Cardiac muscle cell (in vitro differentiated cells and primary cell): ENCODE measurements around the gene CUL2. TPM values are rescaled to one million over a fixed set of nuclear protein-coding genes. Genes with fewer than 3 reads are reported as not detected.

Experiments
- DNase-seq, 2 donors: peaks; one replicate each; pipeline versions ENCODE4 v3.0.0 to v3.0.0-alpha.2; 2010 to 2017; ENCODE audit warnings: low read depth in 1 of 2, low spot score in 1 of 2
- H3K27ac ChIP-seq: fragments of 200-600 bp; sonication (generic); 2 replicates; pipeline ENCODE4 v1.5.1; 2016
- H3K27me3 ChIP-seq: fragments of 200-600 bp; sonication (generic); 2 replicates; pipeline ENCODE4 v1.6.0; 2016; ENCODE audit warnings: control low read depth
- H3K36me3 ChIP-seq: fragments of 200-600 bp; sonication (generic); 2 replicates; pipeline ENCODE4 v1.5.1; 2016; ENCODE audit warnings: control low read depth
- H3K4me1 ChIP-seq: fragments of 200-600 bp; sonication (generic); 2 replicates; pipeline ENCODE4 v1.8.1; 2017; ENCODE audit warnings: low read depth, mild to moderate bottlenecking, mixed run types
- H3K4me3 ChIP-seq: fragments of 200-600 bp; sonication (generic); 2 replicates; pipeline ENCODE4 v1.5.1; 2016; ENCODE audit warnings: mild to moderate bottlenecking
- H3K9me3 ChIP-seq: fragments of 200-600 bp; sonication (generic); 2 replicates; pipeline ENCODE4 v1.5.1; 2017; ENCODE audit warnings: low read depth, mild to moderate bottlenecking, control low read depth
- polyA plus RNA-seq: library from polyadenylated mRNA; unstranded; fragments of >200 nt; fragmentation: Nextera tagmentation; extraction: Ambion mirVana; gene quantifications from 2 replicates; pipeline ENCODE4 v1.2.1, GENCODE V29; 2016
- total RNA-seq: library from RNA; depleted of rRNA; stranded (reverse); fragments of >200 nt; gene quantifications from 2 replicates; pipeline ENCODE4 v1.2.3, GENCODE V29; 2016
- TF ChIP-seq, protein P1 (sequence below): IDR thresholded peaks from 2 replicates; pipeline ENCODE4 v1.5.1; 2012; ENCODE audit warnings: low read depth, mild to moderate bottlenecking, low read length

CUL2 gene
- total and polyA plus RNA-seq, 2 experiments from 2014 or later, result 19.2 to 48.7 TPM

DNA sequence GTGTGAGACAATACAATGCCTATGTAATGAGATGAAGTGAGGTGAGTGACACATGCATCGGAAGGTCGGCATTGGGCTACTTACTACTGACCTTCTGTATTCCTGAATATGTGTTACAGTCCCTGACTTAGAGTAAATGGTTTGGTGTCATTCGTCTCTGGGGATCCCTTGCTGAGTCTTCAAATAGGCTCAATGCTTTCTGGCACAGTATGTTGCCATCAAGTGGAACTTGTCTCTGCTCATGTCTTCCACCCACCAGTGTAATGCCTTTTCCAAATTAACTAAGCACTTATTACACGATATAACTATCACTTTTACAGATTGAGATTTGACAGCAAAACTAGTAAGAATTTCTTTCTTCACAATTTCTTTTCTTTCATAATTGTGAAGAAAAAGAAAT lies 10.9 kb downstream of the CUL2 start:
- H3K36me3 ChIP-seq, result peaks cover 2% of the 10 kb centered on the region
- no peak overlapping the region for H3K27ac ChIP-seq
- H3K27me3 ChIP-seq, result no peaks in the 10 kb centered on the region
- TF ChIP-seq, protein P1, sequence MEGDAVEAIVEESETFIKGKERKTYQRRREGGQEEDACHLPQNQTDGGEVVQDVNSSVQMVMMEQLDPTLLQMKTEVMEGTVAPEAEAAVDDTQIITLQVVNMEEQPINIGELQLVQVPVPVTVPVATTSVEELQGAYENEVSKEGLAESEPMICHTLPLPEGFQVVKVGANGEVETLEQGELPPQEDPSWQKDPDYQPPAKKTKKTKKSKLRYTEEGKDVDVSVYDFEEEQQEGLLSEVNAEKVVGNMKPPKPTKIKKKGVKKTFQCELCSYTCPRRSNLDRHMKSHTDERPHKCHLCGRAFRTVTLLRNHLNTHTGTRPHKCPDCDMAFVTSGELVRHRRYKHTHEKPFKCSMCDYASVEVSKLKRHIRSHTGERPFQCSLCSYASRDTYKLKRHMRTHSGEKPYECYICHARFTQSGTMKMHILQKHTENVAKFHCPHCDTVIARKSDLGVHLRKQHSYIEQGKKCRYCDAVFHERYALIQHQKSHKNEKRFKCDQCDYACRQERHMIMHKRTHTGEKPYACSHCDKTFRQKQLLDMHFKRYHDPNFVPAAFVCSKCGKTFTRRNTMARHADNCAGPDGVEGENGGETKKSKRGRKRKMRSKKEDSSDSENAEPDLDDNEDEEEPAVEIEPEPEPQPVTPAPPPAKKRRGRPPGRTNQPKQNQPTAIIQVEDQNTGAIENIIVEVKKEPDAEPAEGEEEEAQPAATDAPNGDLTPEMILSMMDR, result no peak
- DNase-seq, result no peak
- H3K4me1 ChIP-seq, result no peaks in the 10 kb centered on the region
- H3K4me3 ChIP-seq, result no peak overlapping the region
- H3K9me3 ChIP-seq, result no peaks in the 10 kb centered on the region

DNA sequence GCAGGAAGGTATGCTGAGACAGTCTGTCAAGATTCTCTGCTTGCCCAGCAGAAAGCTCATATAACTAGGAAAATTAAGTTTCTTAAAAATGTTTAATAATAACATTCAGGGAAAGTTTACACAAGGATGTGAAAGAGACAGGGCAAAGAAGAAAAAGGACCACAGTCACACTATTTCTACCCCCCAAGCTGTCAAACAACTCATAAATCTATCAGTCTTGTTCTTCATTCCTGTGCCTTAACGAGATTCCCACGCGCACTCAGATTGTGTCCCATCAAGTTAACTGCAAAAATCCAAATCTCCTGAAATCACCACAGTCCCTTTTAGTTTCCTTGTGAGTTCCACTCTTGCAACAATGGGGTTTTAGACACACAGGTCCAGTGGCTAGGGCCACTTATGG lies 14.9 kb downstream of the CUL2 start:
- DNase-seq, result no peak
- no peaks in the 10 kb centered on the region for H3K27me3 ChIP-seq

DNA sequence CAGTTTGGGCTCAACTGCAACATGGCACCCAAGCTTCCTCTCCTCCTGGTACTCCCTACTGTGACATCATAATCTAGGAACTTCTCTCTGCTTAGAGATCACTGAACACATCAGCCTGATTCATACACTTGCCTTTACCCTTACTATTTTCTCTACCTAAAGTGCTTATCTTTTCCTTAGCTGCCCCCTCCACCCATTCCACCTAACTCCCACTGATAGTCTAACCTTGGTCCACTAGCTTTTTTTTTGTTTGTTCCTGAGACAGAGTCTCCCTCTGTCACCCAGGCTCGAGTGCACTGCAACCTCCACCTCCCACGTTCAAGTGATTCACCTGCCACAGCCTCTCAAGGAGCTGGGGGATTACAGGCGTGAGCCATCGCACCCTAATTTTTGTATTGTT lies 15.9 kb downstream of the CUL2 start:
- Histone ChIP-seq H3K4me3 (no peak overlapping the region), H3K9me3 (no peaks in the 10 kb centered on the region), H3K36me3 (peaks cover 8% of the 10 kb centered on the region), H3K27ac (no peak overlapping the region), H3K4me1 (no peaks in the 10 kb centered on the region), H3K27me3 (no peaks in the 10 kb centered on the region)
- no peak for DNase-seq
- TF ChIP-seq, protein P1, result no peak

More for the DNA sequence above, 14.9 kb downstream of the CUL2 start:
- Histone ChIP-seq H3K36me3 (peaks cover 2% of the 10 kb centered on the region), H3K4me3 (no peak overlapping the region), H3K27ac (no peak overlapping the region), H3K4me1 (no peaks in the 10 kb centered on the region), H3K9me3 (no peaks in the 10 kb centered on the region)
- TF ChIP-seq, protein P1, result no peak

DNA sequence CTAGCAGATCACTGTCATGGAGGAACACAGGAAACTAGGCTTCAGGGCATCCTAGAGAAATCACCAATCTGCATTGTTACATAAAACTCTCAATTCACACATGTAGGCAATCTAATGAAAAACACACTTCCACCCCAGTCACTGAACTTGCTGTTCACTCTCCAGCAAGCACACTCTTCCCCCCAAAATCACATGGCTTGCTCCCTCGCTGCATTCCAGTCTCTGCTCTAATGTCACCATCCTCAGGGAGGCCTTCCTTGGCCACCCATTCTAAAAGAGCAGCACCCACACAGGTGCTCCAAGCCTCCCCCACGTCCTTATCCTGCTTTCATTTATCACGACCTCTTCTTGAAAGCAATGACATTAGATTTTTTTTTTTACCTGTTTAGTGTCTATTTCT lies 19.6 kb downstream of the CUL2 start:
- Histone ChIP-seq H3K27me3 (no peaks in the 10 kb centered on the region), H3K4me3 (no peak overlapping the region), H3K9me3 (no peaks in the 10 kb centered on the region), H3K4me1 (no peaks in the 10 kb centered on the region), H3K36me3 (peaks cover 6% of the 10 kb centered on the region), H3K27ac (no peak overlapping the region)
- TF ChIP-seq, protein P1, result no peak
- no peak for DNase-seq

DNA sequence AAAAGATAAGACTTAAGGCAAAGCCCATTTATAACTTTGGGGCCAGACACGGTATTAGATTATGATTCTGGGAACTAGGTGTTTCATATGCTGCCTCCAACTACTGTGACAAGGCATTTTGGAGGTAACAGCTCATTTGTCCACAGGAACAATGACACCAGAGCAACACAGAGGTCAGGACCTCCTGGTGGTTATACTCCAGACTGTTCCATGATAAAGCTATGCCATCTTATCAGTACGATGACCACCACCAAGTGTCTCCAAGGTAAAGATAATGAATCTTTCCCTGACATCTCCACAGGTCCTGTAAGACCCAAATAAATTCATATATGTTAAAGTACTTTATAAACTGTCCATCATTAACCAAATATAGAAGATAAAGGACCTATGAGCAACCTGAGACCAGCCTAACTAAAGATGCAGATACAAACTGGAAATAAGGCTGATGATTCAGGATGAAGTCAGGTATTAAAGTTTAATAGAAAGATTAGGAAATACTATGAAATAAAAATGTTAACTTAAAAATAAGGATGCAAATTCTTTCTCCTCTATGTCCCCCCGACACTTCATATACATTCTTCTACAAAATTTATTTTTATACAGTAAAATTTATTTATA lies 26.2 kb downstream of the CUL2 start:
- DNase-seq, result no peak
- Histone ChIP-seq H3K4me1 (no peaks in the 10 kb centered on the region), H3K4me3 (no peak overlapping the region), H3K9me3 (no peaks in the 10 kb centered on the region), H3K36me3 (peaks cover 17% of the 10 kb centered on the region), H3K27me3 (no peaks in the 10 kb centered on the region), H3K27ac (no peak overlapping the region)
- TF ChIP-seq, protein P1, result no peak

DNA sequence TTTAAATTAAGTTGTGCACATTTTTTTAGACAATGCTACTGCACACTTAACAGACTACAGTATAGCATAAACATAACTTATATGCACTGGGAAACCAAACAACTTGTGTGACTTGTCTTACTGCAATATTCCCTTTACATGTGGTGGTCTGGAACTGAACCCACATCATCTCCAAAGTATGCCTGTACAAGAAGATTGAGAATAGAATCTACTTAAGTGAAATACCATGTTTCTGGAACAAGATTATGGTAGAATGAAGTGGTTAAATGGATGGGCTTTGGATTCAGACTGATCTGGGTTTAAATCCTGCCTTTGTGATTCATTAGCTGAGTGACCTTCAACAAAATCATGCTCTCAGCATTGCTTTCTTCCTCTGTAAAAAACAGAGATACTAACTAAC lies 30.7 kb downstream of the CUL2 start:
- no peak overlapping the region for H3K4me3 ChIP-seq
- TF ChIP-seq, protein P1, result no peak
- no peak for DNase-seq
- no peaks in the 10 kb centered on the region for H3K4me1 ChIP-seq
- no peaks in the 10 kb centered on the region for H3K9me3 ChIP-seq
- H3K36me3 ChIP-seq, result peaks cover 21% of the 10 kb centered on the region
- no peak overlapping the region for H3K27ac ChIP-seq
- H3K27me3 ChIP-seq, result no peaks in the 10 kb centered on the region
